MCF 10A (cell line): ENCODE results near the gene EHBP1. TPM values are rescaled to one million over a fixed set of nuclear protein-coding genes. Genes with fewer than 3 reads are reported as not detected.

Experiments
- BruUV-seq: library from RNA; stranded (reverse); fragments of 400-500 nt; replicated peaks from 2 replicates; lab custom pipeline; 2021; lab: Mats Ljungman, UMichigan
- CTCF ChIA-PET: fragments of 300-600 bp; sonication (Branson Sonifier 250); formaldehyde crosslinking; extraction: SDS; loops from one replicate; lab custom pipeline; 2021; ENCODE audit warnings: antibody characterized with exemption, inconsistent platforms; lab: Yijun Ruan, JAX
- POLR2A ChIA-PET: fragments of 300-600, 350-650 bp; sonication (Branson Sonifier 250); formaldehyde crosslinking; extraction: SDS; loops from one replicate; lab custom pipeline; 2020; ENCODE audit warnings: antibody characterized with exemption, inconsistent platforms; lab: Yijun Ruan, JAX
- DNase-seq: peaks from one replicate; pipeline ENCODE4 v3.0.0-alpha.2; 2018; ENCODE audit not compliant: unreplicated experiment
- H3K27ac Mint-ChIP-seq: one replicate; pipeline ENCODE4 v1.8.0; 2022; ENCODE audit warnings: mild to moderate bottlenecking, low read depth, mixed read lengths; ENCODE audit not compliant: unreplicated experiment
- H3K27me3 Mint-ChIP-seq: one replicate; pipeline ENCODE4 v1.8.0; 2022; ENCODE audit warnings: mixed read lengths; ENCODE audit not compliant: insufficient read depth, unreplicated experiment
- H3K36me3 Mint-ChIP-seq: one replicate; pipeline ENCODE4 v1.8.0; 2022; ENCODE audit warnings: mild to moderate bottlenecking, moderate library complexity, mixed read lengths; ENCODE audit not compliant: insufficient read depth, unreplicated experiment
- H3K4me1 Mint-ChIP-seq: one replicate; pipeline ENCODE4 v1.8.0; 2022; ENCODE audit warnings: mixed read lengths; ENCODE audit not compliant: insufficient read depth, unreplicated experiment
- H3K4me3 Mint-ChIP-seq: one replicate; pipeline ENCODE4 v1.8.0; 2022; ENCODE audit warnings: mild to moderate bottlenecking, moderate library complexity, mixed read lengths; ENCODE audit not compliant: unreplicated experiment
- H3K9me3 Mint-ChIP-seq: one replicate; pipeline ENCODE4 v1.8.0; 2022; ENCODE audit warnings: mixed read lengths; ENCODE audit not compliant: unreplicated experiment
- intact Hi-C: fragments of 100-400 bp; cut with micrococcal nuclease; formaldehyde crosslinking; loops from 2 replicates; pipeline ENCODE4 v1.14.1; 2022
- total RNA-seq: library from RNA; stranded (reverse); gene quantifications from 2 replicates; pipeline ENCODE4 v1.2.3, GENCODE V29; 2022
- TF ChIP-seq, protein P1 (sequence below): fragments of 200-600 bp; IDR thresholded peaks from one replicate; pipeline ENCODE4 v1.8.0; 2022; ENCODE audit warnings: antibody characterized with exemption, mild to moderate bottlenecking; ENCODE audit not compliant: unreplicated experiment

Gene EHBP1
- total RNA-seq, 1 experiment from 2014 or later: 81.2 TPM

GRCh38 chr2:62998949-62999348 lies 293.4 kb downstream of the EHBP1 start:
- Mint-ChIP-seq H3K4me3 (no peak overlapping the region), H3K4me1 (peaks cover 24% of the 10 kb centered on the region), H3K27ac (no peak overlapping the region), H3K36me3 (peaks cover 29% of the 10 kb centered on the region), H3K9me3 (peaks cover 7% of the 10 kb centered on the region), H3K27me3 (no peaks in the 10 kb centered on the region)
- CTCF ChIA-PET: interaction anchor here (0.8 to 1.5 kb wide), 3 partner anchors 25 to 489 kb away, joined by 3 to 4 read pairs (median 4); no protein-coding TSS in a partner anchor
- POLR2A ChIA-PET: no interaction called here
- intact Hi-C loops: no loop called here
- peak; percentile 47 for DNase-seq
- BruUV-seq: no TSS peak
- TF ChIP-seq, protein P1, sequence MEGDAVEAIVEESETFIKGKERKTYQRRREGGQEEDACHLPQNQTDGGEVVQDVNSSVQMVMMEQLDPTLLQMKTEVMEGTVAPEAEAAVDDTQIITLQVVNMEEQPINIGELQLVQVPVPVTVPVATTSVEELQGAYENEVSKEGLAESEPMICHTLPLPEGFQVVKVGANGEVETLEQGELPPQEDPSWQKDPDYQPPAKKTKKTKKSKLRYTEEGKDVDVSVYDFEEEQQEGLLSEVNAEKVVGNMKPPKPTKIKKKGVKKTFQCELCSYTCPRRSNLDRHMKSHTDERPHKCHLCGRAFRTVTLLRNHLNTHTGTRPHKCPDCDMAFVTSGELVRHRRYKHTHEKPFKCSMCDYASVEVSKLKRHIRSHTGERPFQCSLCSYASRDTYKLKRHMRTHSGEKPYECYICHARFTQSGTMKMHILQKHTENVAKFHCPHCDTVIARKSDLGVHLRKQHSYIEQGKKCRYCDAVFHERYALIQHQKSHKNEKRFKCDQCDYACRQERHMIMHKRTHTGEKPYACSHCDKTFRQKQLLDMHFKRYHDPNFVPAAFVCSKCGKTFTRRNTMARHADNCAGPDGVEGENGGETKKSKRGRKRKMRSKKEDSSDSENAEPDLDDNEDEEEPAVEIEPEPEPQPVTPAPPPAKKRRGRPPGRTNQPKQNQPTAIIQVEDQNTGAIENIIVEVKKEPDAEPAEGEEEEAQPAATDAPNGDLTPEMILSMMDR: no peak

DNA sequence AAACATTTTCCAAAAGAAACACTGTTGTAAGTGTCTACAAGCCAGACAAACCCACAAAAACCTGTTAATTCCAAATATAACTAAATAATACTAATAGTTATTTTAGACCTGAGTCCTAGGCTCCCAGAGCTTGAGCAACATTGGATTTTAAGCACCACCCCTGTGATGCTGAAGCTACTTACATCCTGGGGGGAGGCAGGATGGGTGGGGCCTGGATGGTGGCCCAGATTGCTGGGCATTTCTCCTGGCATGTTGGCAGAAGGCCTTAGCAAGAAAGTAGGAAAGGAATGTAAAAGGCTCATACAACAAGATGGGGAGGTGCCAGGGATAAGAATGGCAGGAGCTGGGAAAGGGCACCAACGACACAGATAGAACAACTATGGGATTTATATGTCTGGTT lies 294.4 kb downstream of the EHBP1 start:
- Mint-ChIP-seq H3K27me3 (no peaks in the 10 kb centered on the region), H3K9me3 (peaks cover 7% of the 10 kb centered on the region), H3K4me3 (peak overlapping the region; percentile 48), H3K36me3 (peaks cover 24% of the 10 kb centered on the region), H3K4me1 (peaks cover 24% of the 10 kb centered on the region), H3K27ac (peak overlapping the region; percentile 93)
- ChIA-PET POLR2A (interaction anchor here (1.1 to 1.7 kb wide), 2 partner anchors 9 to 10 kb away, joined by 3 to 4 read pairs; no protein-coding TSS in a partner anchor), CTCF (no interaction called here)
- intact Hi-C loops: no loop called here
- no TSS peak for BruUV-seq
- TF ChIP-seq, protein P1: no peak
- peak; percentile 95 for DNase-seq

- ChIA-PET CTCF (interaction anchor here (0.8 kb wide), 1 partner anchor 10 kb away, joined by 4 read pairs; no protein-coding TSS in a partner anchor), POLR2A (interaction anchor here (0.6 to 1.7 kb wide), 3 partner anchors 8 to 226 kb away, joined by 3 to 4 read pairs (median 3); no protein-coding TSS in a partner anchor)
- peaks cover 7% of the 10 kb centered on the region for H3K9me3 Mint-ChIP-seq
- TF ChIP-seq, protein P1: no peak
- no peaks in the 10 kb centered on the region for H3K27me3 Mint-ChIP-seq
- DNase-seq: peak; percentile 46
- intact Hi-C loops: no loop called here
- H3K4me3 Mint-ChIP-seq: no peak overlapping the region
- H3K27ac Mint-ChIP-seq: peak overlapping the region; percentile 93
- H3K36me3 Mint-ChIP-seq: peaks cover 24% of the 10 kb centered on the region
- peaks cover 24% of the 10 kb centered on the region for H3K4me1 Mint-ChIP-seq
- BruUV-seq: no TSS peak
Observed at GRCh38 chr2:63000801-63001200, 295.3 kb downstream of the EHBP1 start.

DNA sequence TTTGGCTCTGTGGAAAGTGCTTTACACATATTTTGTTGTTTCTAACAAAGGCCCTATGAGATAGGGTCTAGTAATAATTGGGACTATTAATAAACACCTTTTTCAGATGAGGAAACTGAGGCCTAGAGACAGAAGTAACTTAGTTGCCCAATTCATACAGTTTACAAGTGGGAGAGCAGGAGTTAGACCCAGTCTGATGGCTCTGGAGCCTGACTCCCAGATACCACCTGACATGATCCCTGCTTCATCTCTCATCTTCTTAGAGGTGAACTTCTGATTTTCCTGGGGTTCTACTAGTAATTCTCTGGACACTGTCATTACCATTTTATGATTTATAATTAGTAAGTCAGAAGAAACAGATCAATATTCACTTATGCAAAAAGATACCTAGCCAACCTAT lies 296.1 kb downstream of the EHBP1 start:
- Mint-ChIP-seq H3K4me3 (no peak overlapping the region), H3K36me3 (peaks cover 23% of the 10 kb centered on the region), H3K9me3 (peaks cover 7% of the 10 kb centered on the region), H3K27me3 (no peaks in the 10 kb centered on the region), H3K4me1 (peaks cover 24% of the 10 kb centered on the region), H3K27ac (no peak overlapping the region)
- no TSS peak for BruUV-seq
- ChIA-PET CTCF (interaction anchor here (0.8 kb wide), 1 partner anchor 10 kb away, joined by 4 read pairs; no protein-coding TSS in a partner anchor), POLR2A (no interaction called here)
- intact Hi-C loops: no loop called here
- TF ChIP-seq, protein P1: no peak
- DNase-seq: no peak
